Measurements from ENCODE around the gene CDKN2B-AS1.

Gene CDKN2B-AS1

DNA sequence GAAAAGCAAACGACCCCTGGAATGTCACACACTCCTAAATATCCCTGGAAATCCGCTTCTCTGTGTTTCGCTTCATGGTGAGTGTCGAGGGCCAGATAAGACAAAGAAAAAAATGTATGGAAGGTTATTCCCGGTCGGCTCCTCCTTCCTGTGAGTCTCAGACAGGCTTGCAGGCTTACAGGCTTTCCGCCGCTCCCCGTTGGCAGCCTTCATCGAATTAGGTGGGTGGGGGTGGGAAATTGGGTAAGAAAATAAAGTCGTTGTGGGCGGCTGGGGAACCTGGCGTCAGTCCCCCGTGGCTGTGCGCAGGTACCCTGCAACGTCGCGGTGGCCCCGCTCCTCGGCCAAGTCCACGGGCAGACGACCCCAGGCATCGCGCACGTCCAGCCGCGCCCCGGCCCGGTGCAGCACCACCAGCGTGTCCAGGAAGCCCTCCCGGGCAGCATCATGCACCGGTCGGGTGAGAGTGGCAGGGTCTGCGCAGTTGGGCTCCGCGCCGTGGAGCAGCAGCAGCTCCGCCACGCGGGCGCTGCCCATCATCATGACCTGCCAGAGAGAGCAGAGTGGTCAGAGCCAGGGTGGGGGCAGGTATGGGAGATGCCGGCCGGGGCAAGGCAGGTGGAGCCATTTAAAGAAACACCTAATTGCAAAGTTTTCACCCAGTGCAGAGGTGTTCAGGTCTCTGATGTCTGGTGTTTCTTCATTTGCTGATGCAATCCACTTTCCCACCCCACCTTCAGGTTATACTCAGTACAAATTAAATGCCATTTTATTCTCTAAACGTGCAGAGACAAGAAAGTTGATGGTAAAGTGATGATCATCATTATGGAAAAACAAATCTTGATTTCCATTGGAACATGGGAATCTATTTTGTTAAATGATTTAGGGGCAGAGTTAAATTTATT, 11.4 kb downstream of the CDKN2B-AS1 start:
- no peak for DNase-seq (ENCODE audit: low read depth, low spot score)

DNA sequence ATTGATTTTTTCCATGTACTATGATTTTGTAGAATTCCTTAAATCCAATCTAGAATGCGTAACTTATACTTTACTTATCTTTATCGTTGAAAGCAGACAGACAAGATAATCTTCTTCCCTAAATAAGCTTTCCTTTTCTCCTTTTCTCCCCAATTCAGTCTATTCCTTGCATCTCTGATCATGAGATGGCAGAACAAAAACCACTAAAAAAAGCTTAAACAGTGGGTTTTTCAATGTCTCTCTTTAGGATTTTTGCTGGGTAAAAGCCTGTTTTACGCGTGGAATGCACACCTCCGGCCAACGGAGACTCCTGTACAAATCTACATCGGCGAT, 13.8 kb downstream of the CDKN2B-AS1 start:
- no peak for DNase-seq (ENCODE audit: low read depth, low spot score)

DNA sequence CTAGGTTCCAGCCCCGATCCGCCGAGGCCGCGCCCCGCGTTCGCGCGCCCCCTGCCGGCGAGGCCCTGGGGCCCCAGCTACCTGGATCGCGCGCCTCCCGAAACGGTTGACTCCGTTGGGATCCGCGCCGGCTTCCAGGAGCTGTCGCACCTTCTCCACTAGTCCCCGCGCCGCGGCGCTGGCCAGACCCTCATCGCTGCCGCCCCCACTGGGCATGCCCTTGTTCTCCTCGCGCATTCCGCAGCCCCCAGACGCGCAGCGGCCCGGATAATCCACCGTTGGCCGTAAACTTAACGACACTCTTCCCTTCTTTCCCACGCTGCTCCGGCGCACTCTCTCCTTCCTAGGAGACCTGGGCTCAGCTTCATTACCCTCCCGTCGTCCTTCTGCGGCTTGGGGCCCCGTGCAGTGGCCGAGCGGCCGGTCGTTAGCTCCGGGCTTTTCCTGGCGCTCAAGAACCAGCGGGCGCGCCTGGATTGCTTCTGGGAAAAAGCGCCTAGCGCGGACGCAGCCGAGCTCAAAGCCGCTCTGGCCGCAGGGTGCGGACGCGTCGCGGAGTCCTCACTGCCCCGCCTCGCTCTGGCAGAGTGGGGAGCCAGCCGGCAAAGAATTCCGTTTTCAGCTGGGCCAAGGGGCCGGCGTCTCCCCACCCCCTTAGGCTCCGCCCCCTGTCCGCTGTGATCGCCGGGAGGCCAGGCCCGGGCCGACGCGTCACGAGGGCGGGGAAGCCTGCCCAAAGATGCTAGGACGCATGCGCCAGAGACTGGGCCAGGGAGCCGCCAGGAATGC, 14.3 kb downstream of the CDKN2B-AS1 start, which contains the start of gene CDKN2B:
Gene CDKN2B, minus strand, starts transcription at position 589 of the 789 bp plus-strand sequence. Its CDS starts 352 bp downstream, at position 237.
- no peak for DNase-seq (ENCODE audit: low read depth, low spot score)

- DNase-seq (ENCODE audit: low read depth, low spot score) = no peak
Observed at GRCh38 chr9:22009506-22009867, 14.9 kb downstream of the CDKN2B-AS1 start.

- DNase-seq (ENCODE audit: low read depth, low spot score) = no peak
Observed at GRCh38 chr9:22010866-22011625, 16.5 kb downstream of the CDKN2B-AS1 start.

DNA sequence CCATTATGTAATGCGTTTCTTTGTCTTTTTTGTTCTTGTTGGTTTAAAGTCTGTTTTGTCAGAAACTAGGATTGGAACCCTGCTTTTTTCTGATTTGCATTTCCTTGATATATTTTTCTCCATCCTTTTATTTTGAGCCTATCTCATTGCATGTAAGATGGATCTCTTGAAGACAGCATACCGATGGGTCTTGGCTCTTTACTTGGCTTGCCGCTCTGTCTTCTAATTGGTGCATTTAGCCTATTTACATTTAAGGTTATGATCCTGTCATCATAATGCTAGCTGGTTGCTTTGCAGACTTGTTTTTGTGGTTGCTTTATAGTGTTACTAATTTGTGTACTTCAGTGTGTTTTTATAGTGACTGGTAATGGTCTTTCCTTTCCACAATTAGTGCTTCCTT, 27.8 kb downstream of the CDKN2B-AS1 start:
- no peak for DNase-seq (ENCODE audit: low read depth, low spot score)

GRCh38 chr9:22026696-22027095, 32.1 kb downstream of the CDKN2B-AS1 start:
- no peak for DNase-seq (ENCODE audit: low read depth, low spot score)

GRCh38 chr9:22028394-22028793, 33.8 kb downstream of the CDKN2B-AS1 start:
- DNase-seq (ENCODE audit: low read depth, low spot score) = no peak

GRCh38 chr9:22029231-22029630, 34.6 kb downstream of the CDKN2B-AS1 start:
- no peak for DNase-seq (ENCODE audit: low read depth, low spot score)

DNA sequence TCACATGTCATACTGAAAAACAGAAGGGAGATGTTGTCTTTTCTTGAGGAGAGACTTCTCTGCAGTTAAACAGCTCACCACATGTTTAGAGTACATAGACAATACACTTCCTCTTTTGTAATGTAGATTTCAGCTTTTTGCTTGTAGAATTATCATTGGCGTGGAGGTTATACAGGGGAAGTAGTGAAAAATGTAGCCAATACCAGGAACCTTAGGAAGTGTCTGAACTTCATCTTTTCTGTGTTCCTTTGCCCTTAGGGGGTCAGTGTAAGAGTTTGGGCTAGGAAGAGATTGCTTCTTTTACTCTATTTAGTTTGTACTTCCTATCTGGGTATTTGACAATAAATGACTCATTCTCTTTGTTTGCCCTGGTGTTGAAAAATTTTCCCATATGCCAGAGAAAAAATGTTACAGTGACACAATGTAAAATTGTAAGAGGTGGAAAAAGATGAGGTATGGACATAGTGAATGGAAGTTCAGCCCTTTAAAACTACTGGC, 35.6 kb downstream of the CDKN2B-AS1 start:
- DNase-seq (ENCODE audit: low read depth, low spot score) = no peak

- no peak for DNase-seq (ENCODE audit: low read depth, low spot score)
Observed at GRCh38 chr9:22031655-22032411, 37.2 kb downstream of the CDKN2B-AS1 start.

- DNase-seq (ENCODE audit: low read depth, low spot score) = no peak
Observed at GRCh38 chr9:22033012-22033630, 38.5 kb downstream of the CDKN2B-AS1 start.

DNA sequence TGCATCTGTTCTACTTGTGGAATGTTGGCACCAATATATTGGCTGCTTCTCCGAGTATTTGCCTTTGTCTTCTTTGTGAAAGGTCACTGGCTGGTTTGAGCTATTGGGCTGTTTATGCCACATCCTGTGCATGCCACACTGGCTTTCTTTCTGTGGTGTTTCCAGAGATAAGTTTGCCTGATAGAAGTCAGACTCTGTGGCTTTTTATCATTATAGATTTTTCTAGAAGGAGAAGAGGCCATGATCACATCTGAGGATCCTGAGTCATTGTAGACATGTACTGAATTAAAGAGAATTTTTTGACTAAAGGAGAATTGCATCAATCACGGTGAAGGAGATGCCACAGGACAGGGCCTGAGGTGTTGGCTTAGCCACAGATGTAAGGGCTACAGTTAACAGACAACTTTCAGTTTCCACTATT, 41.0 kb downstream of the CDKN2B-AS1 start:
- no peak for DNase-seq (ENCODE audit: low read depth, low spot score)

DNA sequence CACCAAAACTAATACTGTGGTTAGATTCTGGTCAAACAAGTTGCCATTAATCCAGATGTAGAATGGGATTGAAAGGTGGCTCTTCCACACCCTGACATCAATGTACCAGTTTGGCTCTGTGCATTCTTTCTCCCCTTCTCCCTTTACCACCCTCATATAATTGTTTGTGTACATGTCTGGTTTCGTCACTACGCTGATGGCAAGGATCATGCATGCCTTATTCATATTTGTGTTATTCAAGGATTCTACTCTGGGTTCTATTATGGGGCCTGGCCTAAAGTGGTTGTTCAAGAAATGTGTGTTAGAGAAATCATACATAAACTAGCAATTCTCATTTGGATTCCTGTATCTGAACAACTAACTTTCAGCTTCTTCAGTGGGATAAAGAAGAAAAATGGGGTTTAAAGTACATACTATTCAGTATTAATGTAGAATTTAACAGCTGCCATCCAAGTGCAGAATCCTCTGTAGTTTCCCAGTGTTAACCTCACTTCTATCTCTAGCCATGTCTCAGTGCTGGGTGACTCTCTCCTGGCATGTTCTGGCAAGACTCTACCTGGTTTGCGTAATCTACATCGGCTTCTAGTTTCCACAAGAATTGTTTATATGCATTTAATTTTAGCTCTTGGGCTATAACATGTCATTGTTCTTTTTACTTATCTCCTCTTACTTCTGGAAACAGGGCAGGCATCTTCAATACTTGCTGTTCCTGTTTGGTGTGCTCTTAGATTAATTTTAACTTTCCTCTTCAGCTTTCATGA, 42.5 kb downstream of the CDKN2B-AS1 start:
- no peak for DNase-seq (ENCODE audit: low read depth, low spot score)

DNA sequence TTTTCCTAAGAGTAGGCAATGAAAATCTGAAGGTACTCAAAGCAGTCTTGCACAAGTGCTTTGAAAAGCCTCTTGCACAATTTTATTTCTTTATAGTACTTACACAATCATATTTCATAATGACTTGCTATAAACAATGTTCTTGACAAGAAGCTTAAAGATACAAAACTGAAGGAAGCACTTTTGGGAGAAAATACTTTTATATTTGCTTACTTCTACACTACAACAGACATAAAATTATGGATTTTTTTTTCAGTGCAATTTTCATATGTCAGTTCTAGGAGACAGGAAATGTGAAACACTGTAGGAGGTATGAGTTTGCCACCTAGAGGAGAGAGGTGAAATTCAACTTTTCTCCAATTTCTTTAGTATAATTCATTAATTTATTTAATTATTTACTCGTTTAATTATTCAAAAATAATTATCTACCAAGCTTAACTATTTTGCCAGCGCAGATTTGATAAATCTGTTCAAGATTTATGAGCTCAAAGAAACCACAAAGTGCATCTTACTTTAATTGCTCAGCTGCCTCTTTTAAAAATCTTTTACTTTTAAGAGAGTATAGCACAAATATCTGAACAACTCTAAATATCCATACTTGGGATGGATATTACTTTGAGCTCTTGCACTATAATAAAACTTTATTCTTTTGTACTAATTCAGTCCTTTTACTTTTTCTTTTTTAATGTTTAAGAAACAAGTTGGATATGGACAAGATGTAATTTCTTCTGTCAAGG, 43.5 kb downstream of the CDKN2B-AS1 start:
- DNase-seq (ENCODE audit: low read depth, low spot score) = no peak

- no peak for DNase-seq (ENCODE audit: low read depth, low spot score)
Observed at GRCh38 chr9:22039258-22039657, 44.7 kb downstream of the CDKN2B-AS1 start.

DNA sequence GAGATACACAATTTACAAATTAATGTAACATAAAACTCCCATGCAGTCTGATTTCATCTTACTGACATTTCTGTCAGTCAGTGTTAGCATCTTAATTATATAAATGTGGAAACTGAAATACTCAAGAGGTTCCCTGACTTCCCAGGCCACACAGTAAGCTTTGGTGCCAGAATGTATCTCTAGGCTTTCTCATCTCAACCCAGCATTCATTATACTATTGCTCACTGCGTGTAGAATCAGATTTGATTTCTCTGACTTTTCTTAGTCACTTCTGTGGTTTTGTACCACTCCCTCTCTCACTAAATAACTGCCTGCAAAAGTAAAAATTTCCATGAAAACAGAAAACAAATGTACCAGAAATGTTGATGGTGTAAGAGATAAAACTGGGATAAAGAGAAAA, 46.2 kb downstream of the CDKN2B-AS1 start:
- no peak for DNase-seq (ENCODE audit: low read depth, low spot score)

GRCh38 chr9:22041344-22041743, 46.8 kb downstream of the CDKN2B-AS1 start:
- no peak for DNase-seq (ENCODE audit: low read depth, low spot score)

DNA sequence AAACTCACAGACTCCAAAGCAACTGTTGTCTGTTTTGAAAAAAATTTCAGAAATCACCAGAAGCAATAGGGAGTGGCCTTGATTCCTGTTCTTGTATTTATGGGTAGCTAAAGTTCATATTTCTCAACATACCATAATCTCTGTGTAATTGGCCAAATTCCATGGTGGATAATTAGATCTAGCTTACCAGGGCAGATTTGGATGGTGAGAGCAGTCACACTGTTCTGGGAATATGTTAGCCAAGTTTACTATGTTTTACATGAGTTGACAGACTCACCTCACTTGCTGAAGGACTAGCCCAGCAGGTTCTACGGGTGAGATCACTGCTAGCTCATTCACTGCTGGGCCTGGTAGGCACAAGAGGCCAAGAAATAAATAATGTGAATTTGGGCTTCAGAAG, 47.2 kb downstream of the CDKN2B-AS1 start:
- no peak for DNase-seq (ENCODE audit: low read depth, low spot score)
